ENCODE results near the gene CAMKK1.
"Not testable (repeated sequence)": the region's sequence is repeated elsewhere in the genome, so short reads cannot be mapped to it uniquely, and the experiment has no call there.

CAMKK1 gene

GRCh38 chr17:3865176-3865575 is 27.7 kb downstream of the CAMKK1 start:
- Histone ChIP-seq H3K27me3 (ENCODE audit: control insufficient read depth, insufficient read depth, low read length, poor library complexity, severe bottlenecking) (no peaks in the 10 kb centered on the region), H3K9me3 (ENCODE audit: control insufficient read depth, low read length) (no peaks in the 10 kb centered on the region), H3K36me3 (ENCODE audit: control insufficient read depth, insufficient read depth, low read length) (no peaks in the 10 kb centered on the region), H3K4me3 (ENCODE audit: insufficient read depth, low read depth, low read length) (no peak overlapping the region), H3K27ac (ENCODE audit: insufficient read depth, low read depth, low read length, poor library complexity, severe bottlenecking) (no peak overlapping the region), H3K4me1 (ENCODE audit: control insufficient read depth, insufficient read depth, low read length) (no peaks in the 10 kb centered on the region)
- 91 to 92% methylated on average over 8 of the region's 8 CpGs for WGBS, 2 experiments

- Histone ChIP-seq H3K27me3 (ENCODE audit: control insufficient read depth, insufficient read depth, low read length, poor library complexity, severe bottlenecking) (no peaks in the 10 kb centered on the region), H3K4me3 (ENCODE audit: insufficient read depth, low read depth, low read length) (no peak overlapping the region), H3K36me3 (ENCODE audit: control insufficient read depth, insufficient read depth, low read length) (no peaks in the 10 kb centered on the region), H3K27ac (ENCODE audit: insufficient read depth, low read depth, low read length, poor library complexity, severe bottlenecking) (no peak overlapping the region), H3K9me3 (ENCODE audit: control insufficient read depth, low read length) (no peaks in the 10 kb centered on the region), H3K4me1 (ENCODE audit: control insufficient read depth, insufficient read depth, low read length) (no peaks in the 10 kb centered on the region)
- whole genome bisulfite sequencing, 2 experiments: 91 to 93% methylated on average over 10 of the region's 10 CpGs
Observed at GRCh38 chr17:3864534-3864933, 28.3 kb downstream of the CAMKK1 start.

GRCh38 chr17:3861761-3862681 is 30.8 kb downstream of the CAMKK1 start:
- no peaks in the 10 kb centered on the region for H3K27me3 ChIP-seq (ENCODE audit: control insufficient read depth, insufficient read depth, low read length, poor library complexity, severe bottlenecking)
- no peak overlapping the region for H3K4me3 ChIP-seq (ENCODE audit: insufficient read depth, low read depth, low read length)
- 91 to 93% methylated on average over 28 of the region's 28 CpGs for WGBS, 2 experiments
- no peak overlapping the region for H3K27ac ChIP-seq (ENCODE audit: insufficient read depth, low read depth, low read length, poor library complexity, severe bottlenecking)
- no peaks in the 10 kb centered on the region for H3K36me3 ChIP-seq (ENCODE audit: control insufficient read depth, insufficient read depth, low read length)
- no peaks in the 10 kb centered on the region for H3K4me1 ChIP-seq (ENCODE audit: control insufficient read depth, insufficient read depth, low read length)
- H3K9me3 ChIP-seq (ENCODE audit: control insufficient read depth, low read length): no peaks in the 10 kb centered on the region

GRCh38 chr17:3860939-3861700 is 31.7 kb downstream of the CAMKK1 start:
- Histone ChIP-seq H3K36me3 (ENCODE audit: control insufficient read depth, insufficient read depth, low read length) (no peaks in the 10 kb centered on the region), H3K27me3 (ENCODE audit: control insufficient read depth, insufficient read depth, low read length, poor library complexity, severe bottlenecking) (no peaks in the 10 kb centered on the region), H3K4me1 (ENCODE audit: control insufficient read depth, insufficient read depth, low read length) (no peaks in the 10 kb centered on the region), H3K9me3 (ENCODE audit: control insufficient read depth, low read length) (no peaks in the 10 kb centered on the region), H3K27ac (ENCODE audit: insufficient read depth, low read depth, low read length, poor library complexity, severe bottlenecking) (no peak overlapping the region), H3K4me3 (ENCODE audit: insufficient read depth, low read depth, low read length) (no peak overlapping the region)
- WGBS, 2 experiments: 91% methylated on average over 30 of the region's 30 CpGs

- Histone ChIP-seq H3K27me3 (ENCODE audit: control insufficient read depth, insufficient read depth, low read length, poor library complexity, severe bottlenecking) (no peaks in the 10 kb centered on the region), H3K27ac (ENCODE audit: insufficient read depth, low read depth, low read length, poor library complexity, severe bottlenecking) (no peak overlapping the region), H3K4me3 (ENCODE audit: insufficient read depth, low read depth, low read length) (no peak overlapping the region), H3K9me3 (ENCODE audit: control insufficient read depth, low read length) (no peaks in the 10 kb centered on the region), H3K4me1 (ENCODE audit: control insufficient read depth, insufficient read depth, low read length) (no peaks in the 10 kb centered on the region), H3K36me3 (ENCODE audit: control insufficient read depth, insufficient read depth, low read length) (no peaks in the 10 kb centered on the region)
- 85 to 94% methylated on average over 8 to 9 of the region's 9 CpGs for WGBS, 2 experiments
Observed at GRCh38 chr17:3859940-3860339, 32.9 kb downstream of the CAMKK1 start.

- Histone ChIP-seq H3K27me3 (ENCODE audit: control insufficient read depth, insufficient read depth, low read length, poor library complexity, severe bottlenecking) (no peaks in the 10 kb centered on the region), H3K9me3 (ENCODE audit: control insufficient read depth, low read length) (no peaks in the 10 kb centered on the region), H3K4me1 (ENCODE audit: control insufficient read depth, insufficient read depth, low read length) (no peaks in the 10 kb centered on the region), H3K36me3 (ENCODE audit: control insufficient read depth, insufficient read depth, low read length) (no peaks in the 10 kb centered on the region), H3K27ac (ENCODE audit: insufficient read depth, low read depth, low read length, poor library complexity, severe bottlenecking) (no peak overlapping the region), H3K4me3 (ENCODE audit: insufficient read depth, low read depth, low read length) (no peak overlapping the region)
- 86% methylated on average over 16 of the region's 16 CpGs for WGBS, 2 experiments
Observed at GRCh38 chr17:3857261-3858105, 35.4 kb downstream of the CAMKK1 start.

- not testable (repeated sequence) for H3K4me1 ChIP-seq (ENCODE audit: control insufficient read depth, insufficient read depth, low read length); H3K27ac ChIP-seq (ENCODE audit: insufficient read depth, low read depth, low read length, poor library complexity, severe bottlenecking); H3K4me3 ChIP-seq (ENCODE audit: insufficient read depth, low read depth, low read length); H3K36me3 ChIP-seq (ENCODE audit: control insufficient read depth, insufficient read depth, low read length); H3K27me3 ChIP-seq (ENCODE audit: control insufficient read depth, insufficient read depth, low read length, poor library complexity, severe bottlenecking); H3K9me3 ChIP-seq (ENCODE audit: control insufficient read depth, low read length)
- 92 to 96% methylated on average over 15 to 22 of the region's 36 CpGs for WGBS, 2 experiments
Observed at GRCh38 chr17:3854204-3854603, 38.6 kb downstream of the CAMKK1 start.

- H3K27ac ChIP-seq (ENCODE audit: insufficient read depth, low read depth, low read length, poor library complexity, severe bottlenecking): no peak overlapping the region
- no peak overlapping the region for H3K4me3 ChIP-seq (ENCODE audit: insufficient read depth, low read depth, low read length)
- H3K36me3 ChIP-seq (ENCODE audit: control insufficient read depth, insufficient read depth, low read length): no peaks in the 10 kb centered on the region
- no peaks in the 10 kb centered on the region for H3K4me1 ChIP-seq (ENCODE audit: control insufficient read depth, insufficient read depth, low read length)
- no peaks in the 10 kb centered on the region for H3K27me3 ChIP-seq (ENCODE audit: control insufficient read depth, insufficient read depth, low read length, poor library complexity, severe bottlenecking)
- H3K9me3 ChIP-seq (ENCODE audit: control insufficient read depth, low read length): no peaks in the 10 kb centered on the region
- 79 to 83% methylated on average over 10 of the region's 10 CpGs for WGBS, 2 experiments
Observed at GRCh38 chr17:3852561-3852960, 40.3 kb downstream of the CAMKK1 start.

GRCh38 chr17:3851461-3852100 is 41.3 kb downstream of the CAMKK1 start:
- H3K27ac ChIP-seq (ENCODE audit: insufficient read depth, low read depth, low read length, poor library complexity, severe bottlenecking): no peak overlapping the region
- 88 to 89% methylated on average over 24 of the region's 24 CpGs for WGBS, 2 experiments

More at GRCh38 chr17:3851461-3852100, 41.3 kb downstream of the CAMKK1 start:
- Histone ChIP-seq H3K9me3 (ENCODE audit: control insufficient read depth, low read length) (no peaks in the 10 kb centered on the region), H3K27me3 (ENCODE audit: control insufficient read depth, insufficient read depth, low read length, poor library complexity, severe bottlenecking) (no peaks in the 10 kb centered on the region), H3K4me1 (ENCODE audit: control insufficient read depth, insufficient read depth, low read length) (no peaks in the 10 kb centered on the region), H3K4me3 (ENCODE audit: insufficient read depth, low read depth, low read length) (no peak overlapping the region), H3K36me3 (ENCODE audit: control insufficient read depth, insufficient read depth, low read length) (no peaks in the 10 kb centered on the region)

Measured in ectodermal cell (in vitro differentiated cells).